HepG2 (cell line): ENCODE results near the gene TUBB3.

Experiments
- ARID3A ChIP-seq: IDR thresholded peaks from 2 replicates; pipeline ENCODE4 v1.6.1; 2012; ENCODE audit warnings: low read depth, low read length, improper control_type of control experiment
- NR1H2 ChIP-seq: sonication (generic); formaldehyde crosslinking; IDR thresholded peaks from 2 replicates; pipeline ENCODE4 v1.8.1; 2022; ENCODE audit warnings: low read depth, missing genetic modification reagents, borderline replicate concordance
- POGZ ChIP-seq: sonication (generic); formaldehyde crosslinking; IDR thresholded peaks from 2 replicates; pipeline ENCODE4 v1.4.0; 2020; ENCODE audit warnings: mild to moderate bottlenecking, missing genetic modification reagents
- TF ChIP-seq, protein P1 (sequence below): sonication (generic); formaldehyde crosslinking; IDR thresholded peaks from 2 replicates; pipeline ENCODE4 v1.4.0; 2020; ENCODE audit warnings: missing genetic modification reagents
- TF ChIP-seq, protein P2 (sequence below): sonication (generic); formaldehyde crosslinking; IDR thresholded peaks from 2 replicates; pipeline ENCODE4 v1.8.1; 2023; ENCODE audit warnings: missing genetic modification reagents, inconsistent platforms, borderline replicate concordance

DNA sequence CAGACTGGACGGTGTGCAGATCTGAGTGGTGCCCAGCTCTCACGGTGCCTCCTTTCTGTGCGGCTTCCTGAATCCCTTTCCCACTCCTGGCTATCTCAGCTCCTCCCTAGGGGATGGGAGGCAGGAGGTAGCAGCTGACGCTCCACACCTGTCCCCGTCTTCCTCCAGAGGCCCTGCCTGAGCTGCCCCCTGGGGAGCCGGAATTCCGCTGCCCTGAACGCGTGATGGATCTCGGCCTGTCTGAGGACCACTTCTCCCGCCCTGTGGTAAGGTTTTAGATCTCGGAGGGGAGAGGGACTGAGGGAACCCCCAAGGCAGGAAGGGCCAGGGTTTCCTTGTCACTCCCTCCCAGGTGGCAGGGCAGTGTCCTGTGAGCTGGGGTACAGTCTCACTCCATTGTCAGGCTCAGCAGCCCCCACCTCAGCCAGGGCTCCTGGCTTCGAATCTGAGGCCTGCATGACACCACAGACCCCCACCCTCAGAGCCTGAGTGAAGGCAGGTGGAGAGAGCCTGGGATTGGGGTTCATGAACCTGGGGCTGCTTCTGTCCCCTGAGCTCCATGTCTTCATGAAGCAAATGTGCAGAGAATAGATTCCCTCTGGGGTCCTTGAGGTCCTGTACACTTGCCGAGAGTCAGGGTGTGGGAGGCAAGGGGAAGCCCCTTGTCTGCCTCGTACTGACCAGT, 32.0 kb downstream of the TUBB3 start:
- TF ChIP-seq NR1H2 (no peak), POGZ (CRISPR knock-in tag) (no peak), ARID3A (no peak)
- TF ChIP-seq, protein P1, sequence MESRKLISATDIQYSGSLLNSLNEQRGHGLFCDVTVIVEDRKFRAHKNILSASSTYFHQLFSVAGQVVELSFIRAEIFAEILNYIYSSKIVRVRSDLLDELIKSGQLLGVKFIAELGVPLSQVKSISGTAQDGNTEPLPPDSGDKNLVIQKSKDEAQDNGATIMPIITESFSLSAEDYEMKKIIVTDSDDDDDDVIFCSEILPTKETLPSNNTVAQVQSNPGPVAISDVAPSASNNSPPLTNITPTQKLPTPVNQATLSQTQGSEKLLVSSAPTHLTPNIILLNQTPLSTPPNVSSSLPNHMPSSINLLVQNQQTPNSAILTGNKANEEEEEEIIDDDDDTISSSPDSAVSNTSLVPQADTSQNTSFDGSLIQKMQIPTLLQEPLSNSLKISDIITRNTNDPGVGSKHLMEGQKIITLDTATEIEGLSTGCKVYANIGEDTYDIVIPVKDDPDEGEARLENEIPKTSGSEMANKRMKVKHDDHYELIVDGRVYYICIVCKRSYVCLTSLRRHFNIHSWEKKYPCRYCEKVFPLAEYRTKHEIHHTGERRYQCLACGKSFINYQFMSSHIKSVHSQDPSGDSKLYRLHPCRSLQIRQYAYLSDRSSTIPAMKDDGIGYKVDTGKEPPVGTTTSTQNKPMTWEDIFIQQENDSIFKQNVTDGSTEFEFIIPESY (CRISPR knock-in tag): no peak
- TF ChIP-seq, protein P2, sequence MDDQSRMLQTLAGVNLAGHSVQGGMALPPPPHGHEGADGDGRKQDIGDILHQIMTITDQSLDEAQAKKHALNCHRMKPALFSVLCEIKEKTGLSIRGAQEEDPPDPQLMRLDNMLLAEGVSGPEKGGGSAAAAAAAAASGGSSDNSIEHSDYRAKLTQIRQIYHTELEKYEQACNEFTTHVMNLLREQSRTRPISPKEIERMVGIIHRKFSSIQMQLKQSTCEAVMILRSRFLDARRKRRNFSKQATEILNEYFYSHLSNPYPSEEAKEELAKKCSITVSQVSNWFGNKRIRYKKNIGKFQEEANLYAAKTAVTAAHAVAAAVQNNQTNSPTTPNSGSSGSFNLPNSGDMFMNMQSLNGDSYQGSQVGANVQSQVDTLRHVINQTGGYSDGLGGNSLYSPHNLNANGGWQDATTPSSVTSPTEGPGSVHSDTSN (CRISPR knock-in tag): no peak
